HG03135 (cell line): Measurements from ENCODE around the gene TAF1D.
A peak's percentile ranks its signal among the peaks of the same experiment; 100 is the strongest.

Experiments
- ATAC-seq: cut with Tn5 transposase; IDR thresholded peaks from one replicate; pipeline ENCODE4 v1.9.1; 2021; ENCODE audit warnings: mild to moderate bottlenecking, moderate library complexity; ENCODE audit not compliant: unreplicated experiment

The TAF1D gene

GRCh38 chr11:93727985-93728791 is 13.1 kb downstream of the TAF1D start:
- no peak for ATAC-seq

GRCh38 chr11:93724089-93724488 is 17.2 kb downstream of the TAF1D start:
- ATAC-seq: no peak

GRCh38 chr11:93720522-93720921 is 20.8 kb downstream of the TAF1D start:
- no peak for ATAC-seq

GRCh38 chr11:93719310-93719709 is 22.0 kb downstream of the TAF1D start:
- no peak for ATAC-seq

- peak; percentile 79 for ATAC-seq
Measured at GRCh38 chr11:93718057-93718563, 23.2 kb downstream of the TAF1D start.

- no peak for ATAC-seq
Measured at GRCh38 chr11:93717501-93717900, 23.8 kb downstream of the TAF1D start.

GRCh38 chr11:93715797-93716396 is 25.4 kb downstream of the TAF1D start:
- ATAC-seq: no peak

- ATAC-seq: no peak
Measured at GRCh38 chr11:93712678-93713077, 28.6 kb downstream of the TAF1D start.

- ATAC-seq: no peak
Measured at GRCh38 chr11:93710239-93710638, 31.1 kb downstream of the TAF1D start.

GRCh38 chr11:93704237-93704636 is 37.1 kb downstream of the TAF1D start:
- ATAC-seq: no peak

- no peak for ATAC-seq
Measured at GRCh38 chr11:93700830-93701229, 40.5 kb downstream of the TAF1D start.

GRCh38 chr11:93697611-93698010 is 43.7 kb downstream of the TAF1D start:
- ATAC-seq: no peak

GRCh38 chr11:93694557-93694956 is 46.7 kb downstream of the TAF1D start:
- no peak for ATAC-seq

GRCh38 chr11:93694109-93694508 is 47.2 kb downstream of the TAF1D start:
- no peak for ATAC-seq

GRCh38 chr11:93689240-93689639 is 52.1 kb downstream of the TAF1D start:
- ATAC-seq: no peak

GRCh38 chr11:93686812-93687211 is 54.5 kb downstream of the TAF1D start:
- ATAC-seq: no peak

- no peak for ATAC-seq
Measured at GRCh38 chr11:93686226-93686625, 55.1 kb downstream of the TAF1D start.
